ENCODE measurements around the gene USP14. TPM values are rescaled to one million over a fixed set of nuclear protein-coding genes. Genes with fewer than 3 reads are reported as not detected.

USP14 gene
- total RNA-seq, 2 experiments from 2014 or later, result 21.3 to 88.3 TPM

- Histone ChIP-seq H3K36me3 (ENCODE audit: insufficient read depth, low read length) (peaks cover 95% of the 10 kb centered on the region), H3K27ac (ENCODE audit: low read depth, low read length, poor library complexity, severe bottlenecking) (no peak overlapping the region), H3K9me2 (ENCODE audit: insufficient read depth, low read length) (no peaks in the 10 kb centered on the region), H3K9me3 (ENCODE audit: low read length) (no peaks in the 10 kb centered on the region), H3K4me3 (ENCODE audit: low read depth, low read length, poor library complexity, severe bottlenecking) (no peak overlapping the region), H2AFZ (ENCODE audit: low read length) (no peak overlapping the region), H4K20me1 (ENCODE audit: insufficient read depth, low read length) (no peaks in the 10 kb centered on the region), H3K4me1 (ENCODE audit: insufficient read depth, low read length, poor library complexity, severe bottlenecking) (no peaks in the 10 kb centered on the region), H3K4me2 (ENCODE audit: low read length) (no peak overlapping the region), H3K79me2 (ENCODE audit: insufficient read depth, low read depth, low read length) (no peaks in the 10 kb centered on the region)
- BruUV-seq (replicated peaks), result no TSS peak
- intact Hi-C loops (cut with micrococcal nuclease; ENCODE audit: unreplicated experiment), result loop anchor here (5.0 kb wide), 1 partner anchor 43 kb away; no protein-coding TSS in a partner anchor
- DNase-seq (ENCODE audit: low spot score), result no peak
- TF ChIP-seq CTCF (conservative IDR thresholded peaks at IDR 0.05; ENCODE audit: low read length), result no peak
- no peak for TF ChIP-seq EZH2phosphoT487 (IDR thresholded peaks at IDR 0.05; ENCODE audit: borderline replicate concordance, low read depth, low read length)
- ChIA-PET POLR2A (no interaction called here), CTCF (ENCODE audit: unreplicated experiment) (no interaction called here)
These were observed 87.0 kb downstream of the USP14 start for GRCh38 chr18:245282-245847.

- H3K36me3 ChIP-seq (ENCODE audit: insufficient read depth, low read length), result peaks cover 96% of the 10 kb centered on the region
- POLR2A ChIA-PET, result interaction anchor here (0.7 to 1.4 kb wide), 5 partner anchors 11 to 22 kb away, joined by 3 to 5 read pairs (median 3); no protein-coding TSS in a partner anchor
- no peak overlapping the region for H2AFZ ChIP-seq (ENCODE audit: low read length)
- no peaks in the 10 kb centered on the region for H4K20me1 ChIP-seq (ENCODE audit: insufficient read depth, low read length)
- H3K79me2 ChIP-seq (ENCODE audit: insufficient read depth, low read depth, low read length), result no peaks in the 10 kb centered on the region
- intact Hi-C loops (cut with micrococcal nuclease; ENCODE audit: unreplicated experiment), result loop anchor here (5.0 kb wide), 1 partner anchor 46 kb away; no protein-coding TSS in a partner anchor
- no peak overlapping the region for H3K4me2 ChIP-seq (ENCODE audit: low read length)
- H3K9me2 ChIP-seq (ENCODE audit: insufficient read depth, low read length), result no peaks in the 10 kb centered on the region
- no peak for DNase-seq (ENCODE audit: low spot score)
- no peak overlapping the region for H3K4me3 ChIP-seq (ENCODE audit: low read depth, low read length, poor library complexity, severe bottlenecking)
- H3K9me3 ChIP-seq (ENCODE audit: low read length), result no peaks in the 10 kb centered on the region
- H3K4me1 ChIP-seq (ENCODE audit: insufficient read depth, low read length, poor library complexity, severe bottlenecking), result no peaks in the 10 kb centered on the region
- TF ChIP-seq CTCF (conservative IDR thresholded peaks at IDR 0.05; ENCODE audit: low read length) (no peak), EZH2phosphoT487 (IDR thresholded peaks at IDR 0.05; ENCODE audit: borderline replicate concordance, low read depth, low read length) (no peak)
- no peak overlapping the region for H3K27ac ChIP-seq (ENCODE audit: low read depth, low read length, poor library complexity, severe bottlenecking)
- CTCF ChIA-PET (ENCODE audit: unreplicated experiment), result no interaction called here
- no TSS peak for BruUV-seq (replicated peaks)
These were observed 89.7 kb downstream of the USP14 start for GRCh38 chr18:248053-248452.

- POLR2A ChIA-PET, result interaction anchor here (0.7 kb wide), 1 partner anchor 15 kb away, joined by 3 read pairs; no protein-coding TSS in a partner anchor
- peaks cover 98% of the 10 kb centered on the region for H3K36me3 ChIP-seq (ENCODE audit: insufficient read depth, low read length)
These were observed 92.3 kb downstream of the USP14 start for GRCh38 chr18:250685-251084.

More at GRCh38 chr18:250685-251084, 92.3 kb downstream of the USP14 start:
- Histone ChIP-seq H2AFZ (ENCODE audit: low read length) (no peak overlapping the region), H3K27ac (ENCODE audit: low read depth, low read length, poor library complexity, severe bottlenecking) (no peak overlapping the region), H3K4me3 (ENCODE audit: low read depth, low read length, poor library complexity, severe bottlenecking) (no peak overlapping the region), H3K79me2 (ENCODE audit: insufficient read depth, low read depth, low read length) (no peaks in the 10 kb centered on the region), H3K9me2 (ENCODE audit: insufficient read depth, low read length) (no peaks in the 10 kb centered on the region), H3K4me1 (ENCODE audit: insufficient read depth, low read length, poor library complexity, severe bottlenecking) (no peaks in the 10 kb centered on the region), H3K4me2 (ENCODE audit: low read length) (no peak overlapping the region), H4K20me1 (ENCODE audit: insufficient read depth, low read length) (no peaks in the 10 kb centered on the region), H3K9me3 (ENCODE audit: low read length) (no peaks in the 10 kb centered on the region)
- CTCF ChIA-PET (ENCODE audit: unreplicated experiment), result no interaction called here
- TF ChIP-seq CTCF (conservative IDR thresholded peaks at IDR 0.05; ENCODE audit: low read length), result no peak
- no peak for TF ChIP-seq EZH2phosphoT487 (IDR thresholded peaks at IDR 0.05; ENCODE audit: borderline replicate concordance, low read depth, low read length)
- DNase-seq (ENCODE audit: low spot score), result no peak
- intact Hi-C loops (cut with micrococcal nuclease; ENCODE audit: unreplicated experiment), result no loop called here
- BruUV-seq (replicated peaks), result no TSS peak

All from OCI-LY7 (cell line).